Metanephros (tissue), 1 donor: ENCODE results near the gene FZD2. TPM values are rescaled to one million over a fixed set of nuclear protein-coding genes. Genes with fewer than 3 reads are reported as not detected.

Source experiments
- total RNA-seq: library from RNA; depleted of rRNA; stranded (reverse); fragments of >200 nt; gene quantifications from one replicate; pipeline ENCODE4 v1.2.3, GENCODE V29; 2014

FZD2 gene
- 37.4 TPM for total RNA-seq

GRCh38 chr17:44556832-44557606 lies at the start of gene FZD2:
FZD2 (plus strand) TSS chr17:44557484; CDS start chr17:44557689, 205 bp downstream.

Other genes with a start within 250 kb of the FZD2 start
- gene RUNDC3A, start 248.9 kb upstream of the FZD2 start, total RNA-seq, result 6.0 TPM
- gene SLC25A39, start 232.7 kb upstream of the FZD2 start, total RNA-seq, result 168 TPM
- 232 TPM for gene GRN, start 212.2 kb upstream of the FZD2 start, total RNA-seq
- 24.0 TPM for gene FAM171A2, start 193.6 kb upstream of the FZD2 start, total RNA-seq
- gene ITGA2B, start 167.8 kb upstream of the FZD2 start, total RNA-seq, result 9.3 TPM
- gene GPATCH8, start 54.1 kb upstream of the FZD2 start, total RNA-seq, result 40.3 TPM
- 0.35 TPM for gene MEIOC, start 99.0 kb downstream of the FZD2 start, total RNA-seq
- 22.5 TPM for gene CCDC43, start 132.3 kb downstream of the FZD2 start, total RNA-seq
- gene DBF4B, start 151.2 kb downstream of the FZD2 start, total RNA-seq, result 8.1 TPM
- 3.0 TPM for gene ADAM11, start 201.5 kb downstream of the FZD2 start, total RNA-seq